Cortex of kidney (tissue), 1 donor: ENCODE results near the gene MINDY4B.

Experiments
- DNase-seq: peaks from one replicate; lab custom pipeline; 2025; lab: John Stamatoyannopoulos, UW

The MINDY4B gene

DNA sequence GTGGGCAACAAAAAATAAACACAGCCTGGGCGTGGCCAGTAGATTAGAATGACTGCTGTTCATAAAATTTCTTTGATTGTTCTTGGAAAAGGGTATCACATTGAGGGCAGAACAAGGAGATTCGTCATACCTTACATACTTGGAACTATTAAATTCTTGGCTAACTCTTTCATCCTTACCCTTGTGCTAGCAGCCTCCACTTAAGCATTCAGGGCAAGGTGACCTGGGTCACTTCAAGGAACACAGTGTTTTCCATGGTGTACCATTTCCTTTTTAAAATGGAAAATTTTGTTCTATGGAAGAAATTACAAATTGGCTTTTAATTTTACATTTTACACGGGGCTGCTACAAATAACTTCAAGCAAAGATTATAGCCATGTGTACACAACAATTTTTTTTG lies 60.8 kb downstream of the MINDY4B start:
- DNase-seq, result no peak

DNA sequence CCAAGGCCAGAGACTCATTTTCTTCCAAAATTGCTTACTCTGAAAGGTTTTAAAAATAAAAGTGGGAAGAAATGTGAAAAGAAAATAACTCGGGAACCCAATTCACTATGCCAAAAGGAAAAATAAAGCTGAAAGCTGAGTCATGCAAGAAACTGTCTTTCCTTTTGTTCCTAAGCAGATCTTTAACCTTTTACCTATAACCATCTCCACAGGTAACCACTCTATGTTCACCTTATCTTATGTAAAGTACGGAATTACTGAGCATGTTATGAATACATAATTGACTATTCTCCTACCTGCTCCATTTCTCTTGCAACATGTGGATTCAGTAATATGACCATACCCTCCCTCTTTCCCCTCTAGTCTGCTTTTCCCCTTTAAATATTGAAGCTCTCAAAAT lies 62.0 kb downstream of the MINDY4B start:
- DNase-seq, result no peak

DNA sequence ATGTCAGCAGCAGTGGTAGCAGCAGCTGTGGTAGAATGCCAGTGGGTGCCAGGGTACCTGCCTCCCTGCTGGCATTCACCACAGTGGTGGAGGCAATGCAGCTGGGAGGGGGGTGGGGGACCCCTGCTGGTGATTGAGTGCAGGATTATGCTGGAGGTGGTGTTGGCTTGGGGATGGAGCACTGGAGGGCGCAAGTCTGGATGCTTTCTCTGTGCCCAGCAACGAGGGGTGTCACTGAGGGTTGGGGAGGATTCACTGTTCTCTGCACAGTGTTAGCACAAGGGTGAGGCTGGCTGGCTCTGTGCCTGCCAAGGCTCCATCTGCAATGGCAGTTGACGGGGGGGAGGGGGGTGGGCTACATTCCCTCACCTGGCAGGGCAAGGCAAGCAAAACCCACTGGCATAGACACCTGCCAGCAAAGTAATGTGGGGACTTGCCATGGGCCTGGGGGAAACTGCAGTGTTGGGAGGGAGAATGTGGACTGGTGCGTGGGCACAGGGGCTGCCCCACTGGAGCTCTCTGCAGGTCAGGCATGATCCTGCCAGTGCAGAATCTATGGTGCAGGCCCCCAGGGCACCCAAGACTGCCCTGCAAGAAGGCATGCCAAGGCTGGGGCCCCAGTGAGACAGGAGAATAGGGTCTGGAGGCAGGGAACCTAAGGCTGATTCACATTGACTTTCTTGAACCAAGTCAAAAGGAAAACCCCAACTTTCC lies 64.3 kb downstream of the MINDY4B start:
- no peak for DNase-seq

DNA sequence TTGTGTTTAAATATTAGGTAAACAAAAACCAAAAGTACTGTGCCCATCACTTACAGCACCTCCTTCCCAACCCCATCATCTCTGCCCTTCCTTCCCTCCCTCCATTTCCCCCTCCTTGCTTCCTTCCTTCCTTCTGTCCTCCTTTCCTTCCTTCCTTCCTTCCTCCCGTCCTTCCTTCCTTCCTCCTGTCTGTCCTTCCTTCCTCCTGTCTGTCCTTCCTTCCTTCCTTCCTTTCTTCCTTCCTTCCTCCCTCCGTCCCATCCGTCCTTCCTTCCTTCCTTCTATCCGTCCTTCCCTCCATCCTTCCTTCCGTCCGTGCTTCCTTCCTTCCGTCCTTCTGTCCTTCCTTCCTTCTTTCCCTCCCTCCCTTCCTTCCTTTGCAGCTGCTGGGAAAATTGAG lies 74.5 kb downstream of the MINDY4B start:
- DNase-seq, result no peak

DNA sequence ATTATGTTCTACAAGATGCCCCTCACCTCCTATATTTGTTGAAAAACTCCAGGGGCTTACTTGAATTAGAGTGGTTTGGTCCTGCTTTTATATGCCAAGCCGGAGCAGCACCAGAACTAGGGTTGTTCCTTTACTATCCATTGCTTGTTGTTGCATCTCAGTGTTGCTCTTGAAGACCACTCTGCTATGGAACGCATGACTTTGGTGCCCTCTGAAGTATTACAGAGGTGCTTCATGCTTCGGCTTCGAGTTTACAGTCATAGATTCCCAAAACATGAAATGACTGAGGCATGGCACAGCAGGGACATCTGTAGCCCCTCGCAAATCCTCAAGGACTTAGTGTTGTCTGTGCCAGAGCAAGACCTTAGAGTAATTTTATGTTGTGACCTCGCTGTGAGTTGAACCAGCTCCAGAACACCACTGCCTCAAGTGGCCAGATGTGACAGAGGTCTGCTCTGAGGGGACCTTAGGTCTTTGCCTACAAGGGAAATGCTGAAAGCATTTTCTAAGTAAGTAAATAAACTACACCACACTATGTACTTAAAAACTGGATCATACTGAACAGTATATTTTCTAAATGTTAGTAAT lies 75.1 kb downstream of the MINDY4B start:
- no peak for DNase-seq

DNA sequence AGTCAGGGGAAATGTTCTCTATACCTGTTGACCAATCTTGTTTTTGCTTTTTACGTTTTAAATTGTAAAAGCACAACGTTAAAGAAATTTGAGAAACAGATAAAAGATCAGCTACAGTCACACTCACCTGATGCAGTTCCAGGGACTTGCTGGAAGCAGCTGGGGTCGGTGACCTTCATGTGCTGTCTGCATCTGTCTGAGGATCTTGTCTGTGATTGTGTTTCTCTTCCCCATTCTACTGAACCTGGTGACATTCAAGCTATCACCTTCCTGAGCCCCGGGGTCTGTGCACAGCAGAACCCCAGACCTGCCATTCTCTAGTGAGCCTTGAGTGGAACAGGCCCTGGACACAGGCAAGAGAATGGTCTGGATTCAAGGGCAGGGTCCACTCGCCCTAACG lies 75.8 kb downstream of the MINDY4B start:
- DNase-seq, result no peak

DNA sequence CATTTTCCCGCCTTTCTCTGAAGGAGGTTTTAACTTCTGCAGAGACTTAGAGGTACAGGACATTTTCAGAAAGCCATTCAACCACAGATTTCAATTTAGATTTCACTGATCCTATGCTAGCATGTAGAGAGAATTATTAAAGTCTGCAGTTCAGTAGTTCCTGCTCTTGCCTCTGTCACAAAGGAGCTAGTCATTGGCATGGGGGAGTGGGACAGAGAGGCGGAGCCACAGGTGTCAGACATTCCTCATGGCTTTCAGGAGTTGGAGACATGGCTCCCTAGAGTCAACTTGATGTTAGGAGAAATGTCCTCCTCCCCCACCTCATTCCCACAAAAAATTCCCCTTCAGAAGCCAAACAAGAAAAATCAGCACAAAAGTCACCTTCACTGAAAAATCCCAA lies 76.2 kb downstream of the MINDY4B start:
- DNase-seq, result no peak

DNA sequence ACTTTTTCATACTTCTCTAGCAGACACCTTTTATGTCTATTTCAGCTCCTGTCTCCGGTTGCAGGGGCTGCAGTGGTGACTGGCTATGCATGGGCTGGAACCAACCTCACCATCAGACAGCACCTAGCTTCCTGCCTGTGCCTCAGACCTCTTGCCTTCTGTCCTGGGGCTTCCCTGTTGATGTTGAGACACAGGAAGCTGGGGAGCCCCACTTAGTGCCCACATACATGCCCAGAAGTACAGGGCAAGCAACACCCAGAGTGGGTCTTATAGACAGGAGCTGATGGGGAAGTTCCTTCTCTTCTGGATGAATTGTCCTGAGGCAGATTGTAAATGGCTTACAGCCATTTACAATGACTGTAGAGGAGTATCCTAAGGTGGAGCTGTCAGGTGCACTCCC lies 77.0 kb downstream of the MINDY4B start:
- no peak for DNase-seq

DNA sequence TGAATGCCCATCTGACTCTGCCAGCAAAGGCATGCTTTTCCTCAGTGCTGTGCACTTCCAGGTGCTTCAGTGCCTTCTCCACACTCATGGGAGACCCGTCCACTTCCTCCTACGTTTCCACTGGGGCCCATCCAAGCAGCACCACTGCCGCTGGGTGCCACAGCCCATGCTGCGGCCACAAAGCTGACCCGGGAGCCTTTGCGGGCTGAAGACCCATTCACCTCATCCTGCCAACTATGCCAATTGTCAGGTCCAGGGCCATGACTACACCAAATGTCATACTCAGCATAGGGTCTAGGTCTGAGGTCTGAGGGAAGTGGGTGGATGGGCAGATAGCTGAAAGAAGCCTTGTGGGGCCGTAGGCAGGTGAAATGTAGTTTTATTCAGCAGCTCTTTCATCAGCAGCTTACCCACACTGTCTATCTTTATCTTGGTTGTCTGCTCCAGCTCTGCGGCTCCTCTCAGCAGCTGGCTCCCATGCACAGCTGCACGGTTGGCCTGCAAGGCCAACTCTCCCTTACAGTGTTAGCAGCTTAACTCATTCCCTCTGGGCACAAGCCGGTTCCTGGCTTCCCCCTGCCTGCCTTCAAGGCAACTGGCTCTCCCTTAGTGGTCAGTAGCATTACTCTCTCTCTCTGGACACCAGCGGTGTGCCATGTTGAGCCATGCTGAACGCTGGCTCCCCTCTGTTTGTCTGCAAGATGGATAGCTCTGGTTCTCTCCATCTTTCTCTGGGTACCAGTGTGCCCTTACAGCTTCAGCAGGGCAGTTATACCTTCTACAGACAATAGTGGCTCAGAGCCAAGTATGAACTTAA lies 78.6 kb downstream of the MINDY4B start:
- DNase-seq, result no peak

DNA sequence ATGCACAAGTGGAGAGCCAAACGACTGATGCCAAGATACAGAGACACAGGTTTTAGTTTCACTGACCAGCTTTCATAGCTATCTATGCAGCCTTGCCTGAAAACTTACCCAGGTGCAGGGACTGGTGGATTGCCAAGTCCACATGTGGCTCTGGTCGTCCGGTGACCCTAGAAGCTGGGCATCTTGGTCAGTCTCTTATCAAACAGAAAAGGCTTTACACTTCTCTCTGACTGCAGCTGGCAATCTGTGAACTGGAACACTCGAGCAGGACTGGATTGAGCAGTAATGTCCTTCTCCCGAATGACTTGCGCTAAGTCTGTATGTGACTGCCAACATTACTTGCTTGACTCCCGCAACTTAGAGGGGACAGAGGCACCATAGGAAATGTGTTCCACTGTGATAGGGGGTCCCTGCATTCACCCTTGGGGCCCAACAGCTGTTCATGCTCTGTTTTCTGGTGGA lies 79.3 kb downstream of the MINDY4B start:
- DNase-seq, result no peak

DNA sequence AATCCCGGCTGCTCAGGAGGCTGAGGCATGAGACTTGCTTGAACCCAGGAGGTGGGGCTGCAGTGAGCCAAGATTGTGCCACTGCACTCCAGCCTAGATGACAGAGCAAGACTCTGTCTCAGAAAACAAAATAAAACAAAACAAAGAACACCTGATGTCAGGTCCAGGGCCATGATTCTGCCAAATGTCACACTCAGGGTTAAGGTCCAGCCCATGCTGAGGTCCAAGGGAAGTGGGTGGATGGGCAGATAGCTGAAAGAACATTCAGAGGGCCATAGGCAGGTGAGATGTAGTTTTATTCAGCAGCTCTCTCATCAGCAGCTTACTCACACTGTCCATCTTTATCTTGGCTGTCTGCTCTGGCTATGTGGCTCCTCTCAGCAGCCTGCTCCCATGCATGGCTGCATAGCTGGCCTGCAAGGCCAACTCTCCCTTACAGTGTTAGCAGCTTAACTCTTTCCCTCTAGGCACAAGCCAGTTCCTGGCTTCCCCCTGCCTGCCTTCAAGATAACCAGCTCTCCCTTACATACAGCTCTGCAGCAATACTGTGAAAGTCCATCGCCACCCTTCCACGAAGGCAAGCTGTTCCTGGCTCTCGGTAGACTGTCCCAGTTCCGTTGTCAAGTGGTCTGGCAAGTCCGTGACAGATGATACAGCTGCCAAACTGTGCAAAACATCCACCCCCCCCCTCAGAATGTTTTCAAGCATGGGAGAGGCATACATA lies 79.9 kb downstream of the MINDY4B start:
- no peak for DNase-seq

DNA sequence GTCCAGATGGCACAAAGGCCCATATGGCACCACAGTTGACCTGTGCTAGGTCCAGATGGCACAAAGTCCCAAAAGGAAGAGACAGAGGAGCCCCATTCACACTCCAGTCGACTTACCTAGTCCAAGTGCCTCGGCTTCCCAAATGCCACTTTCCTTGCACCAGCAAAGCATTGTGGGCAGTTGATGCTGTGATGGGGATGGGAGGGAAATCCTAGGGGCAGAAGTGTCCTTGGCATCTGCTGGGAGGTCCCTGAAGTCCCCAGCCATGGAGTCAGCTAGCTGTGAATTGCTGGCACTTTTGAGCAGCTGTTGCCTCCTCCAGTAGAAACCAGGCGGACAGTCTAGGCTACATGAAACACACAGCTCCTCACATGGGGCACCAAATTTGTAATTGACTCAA lies 82.0 kb downstream of the MINDY4B start:
- DNase-seq, result no peak

DNA sequence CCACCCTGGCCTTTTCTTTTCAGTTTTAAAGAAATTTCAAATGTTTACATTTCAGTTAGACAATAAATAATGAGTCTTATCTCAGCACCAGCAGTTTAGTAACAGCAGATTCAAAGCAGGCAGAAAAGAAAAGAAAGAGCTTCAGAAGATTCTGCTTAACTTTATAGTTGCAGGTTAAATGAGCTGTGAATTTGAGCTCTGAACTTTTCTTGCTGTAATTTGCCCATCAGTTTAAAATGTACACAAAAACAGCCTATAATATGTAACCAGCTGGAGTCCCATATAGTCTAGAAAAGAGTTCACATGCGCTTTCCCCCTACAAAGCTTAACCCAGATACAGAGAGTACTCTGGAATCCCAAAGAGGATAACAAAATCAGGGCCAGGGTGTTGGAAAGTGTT lies 82.6 kb downstream of the MINDY4B start:
- DNase-seq, result no peak
